GM19240 (cell line): ENCODE data around the gene ST3GAL3.

ENCODE experiments used
- DNase-seq: peaks from one replicate; pipeline ENCODE4 v3.0.0; 2011; ENCODE audit warnings: low spot score; ENCODE audit not compliant: insufficient read length

The ST3GAL3 gene

DNA sequence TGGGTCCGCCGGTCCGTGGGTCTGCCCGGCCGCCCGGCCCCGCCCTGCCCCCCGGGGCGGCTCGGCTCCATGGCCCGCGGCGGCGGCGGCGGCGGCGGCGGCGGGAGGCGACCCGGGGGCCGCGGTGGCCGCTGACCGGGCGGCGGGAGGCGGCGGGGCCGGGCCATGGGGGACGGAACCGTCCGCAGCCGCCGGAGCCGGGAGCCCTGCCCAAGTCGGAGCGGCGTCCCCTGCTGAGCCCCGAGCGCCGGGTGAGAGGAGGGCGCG is 271.9 kb downstream of the ST3GAL3 start:
- DNase-seq = no peak

GRCh38 chr1:43979528-43980254 is 272.4 kb downstream of the ST3GAL3 start:
- no peak for DNase-seq

DNA sequence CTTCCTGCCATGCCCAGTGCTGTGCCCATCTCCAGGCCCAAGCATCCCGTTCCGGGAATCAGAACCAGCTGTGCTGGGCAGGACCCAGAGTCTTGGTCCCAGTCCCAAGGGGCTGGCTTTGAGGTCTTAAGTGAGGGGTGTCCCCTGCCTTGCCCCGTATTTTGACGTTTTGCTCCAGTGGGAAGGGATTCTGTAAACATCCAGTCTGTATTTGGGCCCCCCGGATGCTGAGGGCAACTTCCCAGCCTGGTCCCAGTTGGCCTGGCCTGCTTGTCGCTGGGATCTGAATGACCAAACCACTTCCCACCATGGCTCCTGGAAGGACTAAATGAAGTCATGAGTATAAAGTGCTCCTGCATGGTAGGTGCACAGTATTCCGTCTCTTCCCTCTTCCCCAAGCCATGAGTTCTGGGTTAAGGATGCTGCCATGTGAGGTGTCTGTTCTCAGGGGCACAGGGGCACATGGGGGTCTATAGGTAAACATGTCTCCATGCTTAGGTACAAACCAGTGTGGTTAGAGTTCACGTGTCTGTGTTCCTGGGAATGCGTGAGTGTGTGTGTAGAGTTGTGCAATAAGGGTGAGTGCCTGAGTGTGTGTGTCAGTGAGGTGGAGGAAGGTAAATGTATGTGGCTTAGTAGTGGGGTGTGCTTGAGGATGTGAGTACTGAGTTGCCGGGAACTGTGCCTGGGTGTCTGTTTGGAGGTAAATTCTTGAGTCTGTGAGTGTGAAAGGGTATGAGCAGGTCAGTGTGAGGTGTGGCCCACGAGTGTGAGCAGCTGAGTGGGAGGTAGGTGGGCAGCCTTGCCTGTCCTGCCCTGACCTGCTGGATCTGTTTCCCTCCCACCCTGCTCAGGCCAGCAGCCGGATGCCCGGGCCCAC is 273.2 kb downstream of the ST3GAL3 start:
- DNase-seq = no peak
